IPS-18a (cell line): Measurements from ENCODE around the gene ONECUT2.
"Not testable (repeated sequence)": the region's sequence is repeated elsewhere in the genome, so short reads cannot be mapped to it uniquely, and the experiment has no call there.

Experiments used
- H3K27ac ChIP-seq: one replicate; pipeline ENCODE4 v1.5.1; 2013; ENCODE audit warnings: low read length
- H3K27me3 ChIP-seq: one replicate; pipeline ENCODE4 v1.6.1; 2013; ENCODE audit warnings: mild to moderate bottlenecking, low read length; ENCODE audit not compliant: control insufficient read depth, insufficient read depth
- H3K36me3 ChIP-seq: one replicate; pipeline ENCODE4 v1.6.1; 2013; ENCODE audit warnings: low read depth, low read length; ENCODE audit not compliant: control insufficient read depth
- H3K4me1 ChIP-seq: one replicate; pipeline ENCODE4 v1.6.1; 2013; ENCODE audit warnings: low read depth, low read length; ENCODE audit not compliant: control insufficient read depth
- H3K4me3 ChIP-seq: one replicate; pipeline ENCODE4 v1.5.1; 2013; ENCODE audit warnings: low read length
- H3K9ac ChIP-seq: one replicate; pipeline ENCODE4 v1.6.1; 2013; ENCODE audit warnings: mild to moderate bottlenecking, low read length, moderate library complexity
- H3K9me3 ChIP-seq: one replicate; pipeline ENCODE4 v1.6.1; 2013; ENCODE audit warnings: low read depth, low read length; ENCODE audit not compliant: control insufficient read depth

ONECUT2 gene

GRCh38 chr18:57518533-57518932 lies 83.4 kb downstream of the ONECUT2 start:
- Histone ChIP-seq H3K36me3 (no peaks in the 10 kb centered on the region), H3K27me3 (no peaks in the 10 kb centered on the region), H3K9ac (no peak overlapping the region), H3K4me3 (no peak overlapping the region), H3K4me1 (no peaks in the 10 kb centered on the region), H3K27ac (no peak overlapping the region), H3K9me3 (no peaks in the 10 kb centered on the region)

GRCh38 chr18:57519668-57520424 lies 84.7 kb downstream of the ONECUT2 start:
- Histone ChIP-seq H3K4me3 (no peak overlapping the region), H3K36me3 (no peaks in the 10 kb centered on the region), H3K4me1 (no peaks in the 10 kb centered on the region), H3K27ac (no peak overlapping the region), H3K9me3 (no peaks in the 10 kb centered on the region), H3K9ac (no peak overlapping the region), H3K27me3 (no peaks in the 10 kb centered on the region)

- not testable (repeated sequence) for H3K9me3 ChIP-seq, H3K4me1 ChIP-seq, H3K9ac ChIP-seq, H3K27ac ChIP-seq, H3K36me3 ChIP-seq, H3K27me3 ChIP-seq, H3K4me3 ChIP-seq
Observed at GRCh38 chr18:57522348-57522747, 87.2 kb downstream of the ONECUT2 start.

GRCh38 chr18:57523171-57523956 lies 88.2 kb downstream of the ONECUT2 start:
- Histone ChIP-seq H3K9me3 (no peaks in the 10 kb centered on the region), H3K9ac (no peak overlapping the region), H3K4me1 (no peaks in the 10 kb centered on the region), H3K4me3 (no peak overlapping the region), H3K27ac (no peak overlapping the region), H3K36me3 (no peaks in the 10 kb centered on the region), H3K27me3 (no peaks in the 10 kb centered on the region)

GRCh38 chr18:57527556-57528229 lies 92.5 kb downstream of the ONECUT2 start:
- Histone ChIP-seq H3K36me3 (no peaks in the 10 kb centered on the region), H3K4me1 (peaks cover under 1% of the 10 kb centered on the region), H3K9ac (no peak overlapping the region), H3K9me3 (no peaks in the 10 kb centered on the region), H3K4me3 (no peak overlapping the region), H3K27me3 (no peaks in the 10 kb centered on the region), H3K27ac (no peak overlapping the region)

GRCh38 chr18:57529151-57529550 lies 94.0 kb downstream of the ONECUT2 start:
- Histone ChIP-seq H3K9me3 (no peaks in the 10 kb centered on the region), H3K36me3 (no peaks in the 10 kb centered on the region), H3K4me3 (no peak overlapping the region), H3K4me1 (peaks cover 14% of the 10 kb centered on the region), H3K27ac (no peak overlapping the region), H3K27me3 (no peaks in the 10 kb centered on the region), H3K9ac (no peak overlapping the region)

- H3K27ac ChIP-seq = no peak overlapping the region
- no peaks in the 10 kb centered on the region for H3K36me3 ChIP-seq
- no peaks in the 10 kb centered on the region for H3K9me3 ChIP-seq
- H3K4me3 ChIP-seq = no peak overlapping the region
- no peaks in the 10 kb centered on the region for H3K27me3 ChIP-seq
- H3K4me1 ChIP-seq = peaks cover 14% of the 10 kb centered on the region
- H3K9ac ChIP-seq = no peak overlapping the region
Observed at GRCh38 chr18:57533006-57533867, 98.1 kb downstream of the ONECUT2 start.

- Histone ChIP-seq H3K27ac (no peak overlapping the region), H3K36me3 (no peaks in the 10 kb centered on the region), H3K4me3 (no peak overlapping the region), H3K9ac (no peak overlapping the region), H3K9me3 (no peaks in the 10 kb centered on the region), H3K27me3 (no peaks in the 10 kb centered on the region), H3K4me1 (peaks cover 14% of the 10 kb centered on the region)
Observed at GRCh38 chr18:57533868-57534510, 98.8 kb downstream of the ONECUT2 start.

- Histone ChIP-seq H3K4me1 (peaks cover 14% of the 10 kb centered on the region), H3K27ac (no peak overlapping the region), H3K9ac (no peak overlapping the region), H3K9me3 (no peaks in the 10 kb centered on the region), H3K27me3 (no peaks in the 10 kb centered on the region), H3K36me3 (no peaks in the 10 kb centered on the region), H3K4me3 (no peak overlapping the region)
Observed at GRCh38 chr18:57534511-57534909, 99.3 kb downstream of the ONECUT2 start.

GRCh38 chr18:57538614-57539013 lies 103.4 kb downstream of the ONECUT2 start:
- H3K4me1 ChIP-seq = peaks cover 8% of the 10 kb centered on the region
- H3K27me3 ChIP-seq = no peaks in the 10 kb centered on the region
- no peak overlapping the region for H3K4me3 ChIP-seq
- H3K9ac ChIP-seq = no peak overlapping the region
- H3K9me3 ChIP-seq = no peaks in the 10 kb centered on the region
- H3K27ac ChIP-seq = no peak overlapping the region
- H3K36me3 ChIP-seq = no peaks in the 10 kb centered on the region
